ENCODE data around the gene ICAM3.

ICAM3 gene

GRCh38 chr19:10294368-10294697 lies 45.1 kb downstream of the ICAM3 start:
- Mint-ChIP-seq H3K27me3 (peaks cover 21% of the 10 kb centered on the region), H3K27ac (no peak overlapping the region), H3K4me1 (peaks cover 28% of the 10 kb centered on the region), H3K9me3 (no peaks in the 10 kb centered on the region), H3K36me3 (no peaks in the 10 kb centered on the region), H3K4me3 (peak overlapping the region; percentile 47)
- DNase-seq (ENCODE audit: low spot score in 2 of 2) (no peak), ATAC-seq (ENCODE audit: low read depth) (no peak)

DNA sequence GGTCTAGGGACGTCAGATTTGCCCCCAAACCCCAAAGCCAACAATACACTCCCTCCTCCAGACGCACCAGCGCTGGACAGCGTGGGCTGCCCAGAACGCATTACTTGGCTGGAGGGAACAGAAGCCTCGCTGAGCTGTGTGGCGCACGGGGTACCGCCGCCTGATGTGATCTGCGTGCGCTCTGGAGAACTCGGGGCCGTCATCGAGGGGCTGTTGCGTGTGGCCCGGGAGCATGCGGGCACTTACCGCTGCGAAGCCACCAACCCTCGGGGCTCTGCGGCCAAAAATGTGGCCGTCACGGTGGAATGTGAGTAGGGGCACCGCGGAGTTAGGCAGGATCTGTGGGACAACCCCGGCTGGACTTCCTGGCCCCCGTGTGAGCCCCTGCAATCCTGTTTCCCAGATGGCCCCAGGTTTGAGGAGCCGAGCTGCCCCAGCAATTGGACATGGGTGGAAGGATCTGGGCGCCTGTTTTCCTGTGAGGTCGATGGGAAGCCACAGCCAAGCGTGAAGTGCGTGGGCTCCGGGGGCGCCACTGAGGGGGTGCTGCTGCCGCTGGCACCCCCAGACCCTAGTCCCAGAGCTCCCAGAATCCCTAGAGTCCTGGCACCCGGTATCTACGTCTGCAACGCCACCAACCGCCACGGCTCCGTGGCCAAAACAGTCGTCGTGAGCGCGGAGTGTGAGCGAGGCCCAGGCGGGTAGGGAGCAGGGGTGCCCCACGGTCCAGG lies 45.6 kb downstream of the ICAM3 start:
- peak overlapping the region; percentile 68 for H3K27ac Mint-ChIP-seq
- H3K27me3 Mint-ChIP-seq, result peaks cover 22% of the 10 kb centered on the region
- DNase-seq (ENCODE audit: low spot score in 2 of 2) (no peak), ATAC-seq (ENCODE audit: low read depth) (no peak)
- H3K36me3 Mint-ChIP-seq, result no peaks in the 10 kb centered on the region
- no peak overlapping the region for H3K4me3 Mint-ChIP-seq
- peaks cover 31% of the 10 kb centered on the region for H3K4me1 Mint-ChIP-seq
- no peaks in the 10 kb centered on the region for H3K9me3 Mint-ChIP-seq

DNA sequence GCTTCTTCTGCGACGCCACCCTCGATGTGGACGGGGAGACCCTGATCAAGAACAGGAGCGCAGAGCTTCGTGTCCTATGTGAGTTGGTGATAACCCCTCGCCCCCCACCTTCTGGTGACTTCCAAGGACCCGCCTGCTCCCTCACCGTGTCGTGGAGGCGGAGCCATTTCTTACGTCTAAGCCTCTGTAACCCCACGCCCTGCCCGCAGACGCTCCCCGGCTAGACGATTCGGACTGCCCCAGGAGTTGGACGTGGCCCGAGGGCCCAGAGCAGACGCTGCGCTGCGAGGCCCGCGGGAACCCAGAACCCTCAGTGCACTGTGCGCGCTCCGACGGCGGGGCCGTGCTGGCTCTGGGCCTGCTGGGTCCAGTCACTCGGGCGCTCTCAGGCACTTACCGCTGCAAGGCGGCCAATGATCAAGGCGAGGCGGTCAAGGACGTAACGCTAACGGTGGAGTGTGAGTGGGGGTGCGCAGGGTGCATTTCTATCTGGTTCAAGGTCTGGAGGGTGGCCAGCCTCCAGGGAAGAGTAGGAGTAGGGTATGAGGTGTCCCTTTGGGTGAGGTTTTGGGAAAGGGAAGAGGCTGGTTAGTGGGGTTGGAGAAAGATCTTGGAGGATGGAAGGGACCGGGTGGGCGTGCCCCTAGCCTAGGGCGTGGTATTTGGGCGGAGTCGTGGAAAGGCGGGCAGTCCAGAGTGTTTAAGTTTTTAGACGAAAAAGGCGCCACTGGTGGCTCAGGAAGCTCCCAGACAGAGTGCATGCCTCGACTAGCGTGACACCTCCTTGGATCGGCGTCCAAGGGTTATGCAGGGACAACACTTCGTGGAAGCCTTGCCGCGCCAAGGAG lies 46.4 kb downstream of the ICAM3 start:
- H3K27me3 Mint-ChIP-seq, result peaks cover 24% of the 10 kb centered on the region
- no peaks in the 10 kb centered on the region for H3K9me3 Mint-ChIP-seq
- no peaks in the 10 kb centered on the region for H3K36me3 Mint-ChIP-seq
- no peak for ATAC-seq (ENCODE audit: low read depth)
- peak overlapping the region; percentile 33 for H3K4me3 Mint-ChIP-seq
- peaks cover 35% of the 10 kb centered on the region for H3K4me1 Mint-ChIP-seq
- H3K27ac Mint-ChIP-seq, result peak overlapping the region; percentile 68
- DNase-seq (ENCODE audit: low spot score in 2 of 2), result no peak

DNA sequence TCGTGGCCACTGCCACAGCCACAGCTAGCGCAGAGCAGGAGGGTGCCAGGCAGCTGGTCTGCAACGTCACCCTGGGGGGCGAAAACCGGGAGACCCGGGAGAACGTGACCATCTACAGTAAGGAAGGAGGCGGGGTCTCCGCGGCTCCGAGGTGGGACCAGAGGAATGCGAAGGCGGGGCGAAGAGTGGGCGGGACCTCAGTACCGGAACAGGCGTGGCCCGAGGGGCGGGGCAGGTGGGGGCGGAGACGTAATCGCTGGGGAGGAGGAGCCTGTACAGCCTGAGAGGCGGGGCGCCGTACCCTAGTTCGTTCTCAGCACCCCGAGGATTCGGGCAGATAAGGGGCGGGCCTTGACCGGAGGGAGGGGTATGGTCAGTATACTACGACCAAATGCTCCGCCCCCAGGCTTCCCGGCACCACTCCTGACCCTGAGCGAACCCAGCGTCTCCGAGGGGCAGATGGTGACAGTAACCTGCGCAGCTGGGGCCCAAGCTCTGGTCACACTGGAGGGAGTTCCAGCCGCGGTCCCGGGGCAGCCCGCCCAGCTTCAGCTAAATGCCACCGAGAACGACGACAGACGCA lies 47.1 kb downstream of the ICAM3 start:
- no peaks in the 10 kb centered on the region for H3K36me3 Mint-ChIP-seq
- DNase-seq (ENCODE audit: low spot score in 2 of 2) (peak; percentile 45 to 68), ATAC-seq (ENCODE audit: low read depth) (peak; percentile 31)
- peaks cover 39% of the 10 kb centered on the region for H3K4me1 Mint-ChIP-seq
- H3K9me3 Mint-ChIP-seq, result no peaks in the 10 kb centered on the region
- H3K27ac Mint-ChIP-seq, result peak overlapping the region; percentile 85
- peaks cover 27% of the 10 kb centered on the region for H3K27me3 Mint-ChIP-seq
- peak overlapping the region; percentile 81 for H3K4me3 Mint-ChIP-seq

GRCh38 chr19:10291554-10292205 lies 47.7 kb downstream of the ICAM3 start:
- ATAC-seq (ENCODE audit: low read depth) (no peak), DNase-seq (ENCODE audit: low spot score in 2 of 2) (peak; percentile 33 to 61)
- Mint-ChIP-seq H3K4me1 (peaks cover 39% of the 10 kb centered on the region), H3K27ac (peak overlapping the region; percentile 85), H3K27me3 (peaks cover 27% of the 10 kb centered on the region), H3K4me3 (peak overlapping the region; percentile 81), H3K36me3 (no peaks in the 10 kb centered on the region), H3K9me3 (no peaks in the 10 kb centered on the region)

- Mint-ChIP-seq H3K9me3 (no peaks in the 10 kb centered on the region), H3K27me3 (peaks cover 27% of the 10 kb centered on the region)
- peak; percentile 9 for ATAC-seq (ENCODE audit: low read depth)
These were observed 48.4 kb downstream of the ICAM3 start for GRCh38 chr19:10290876-10291553.

DNA sequence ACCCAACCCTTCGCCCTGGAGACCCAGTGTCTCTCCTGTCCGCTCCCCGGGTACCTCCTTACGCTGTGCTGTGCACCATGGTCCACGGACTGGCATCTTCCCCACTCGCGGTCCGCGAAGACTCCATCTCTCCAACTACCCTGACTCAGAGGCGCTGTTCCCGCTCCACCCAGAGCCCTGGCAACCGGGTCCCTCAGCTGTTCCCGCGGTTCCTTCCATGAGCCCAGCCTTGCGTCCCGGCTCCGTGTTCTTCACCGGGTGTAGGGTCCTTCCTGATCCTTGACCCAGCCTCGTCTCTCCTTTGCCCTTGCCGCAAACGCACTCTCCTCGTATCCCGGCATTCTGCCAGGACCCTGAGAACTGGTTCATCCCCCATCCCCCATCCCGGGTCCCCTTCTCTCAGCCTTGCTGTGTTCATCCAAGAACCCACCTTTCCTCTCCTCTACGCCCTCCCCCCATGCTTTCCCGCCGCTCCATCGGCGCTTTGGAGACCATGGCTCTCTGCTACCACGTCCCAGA lies 49.0 kb downstream of the ICAM3 start:
- ATAC-seq (ENCODE audit: low read depth) (no peak), DNase-seq (ENCODE audit: low spot score in 2 of 2) (peak; percentile 29 to 47)
- H3K9me3 Mint-ChIP-seq, result no peaks in the 10 kb centered on the region
- no peaks in the 10 kb centered on the region for H3K36me3 Mint-ChIP-seq
- H3K4me3 Mint-ChIP-seq, result peak overlapping the region; percentile 81
- H3K27me3 Mint-ChIP-seq, result peaks cover 24% of the 10 kb centered on the region
- H3K4me1 Mint-ChIP-seq, result peaks cover 36% of the 10 kb centered on the region
- peak overlapping the region; percentile 85 for H3K27ac Mint-ChIP-seq

More at GRCh38 chr19:10290876-10291553, 48.4 kb downstream of the ICAM3 start:
- peak overlapping the region; percentile 81 for H3K4me3 Mint-ChIP-seq
- no peaks in the 10 kb centered on the region for H3K36me3 Mint-ChIP-seq
- DNase-seq (ENCODE audit: low spot score in 2 of 2), result peak; percentile 42 to 48
- H3K4me1 Mint-ChIP-seq, result peaks cover 39% of the 10 kb centered on the region
- peak overlapping the region; percentile 85 for H3K27ac Mint-ChIP-seq

GRCh38 chr19:10289836-10290356 lies 49.5 kb downstream of the ICAM3 start, which contains the start of gene ICAM5:
TSS of gene ICAM5 (plus strand) at chr19:10289952. CDS start at chr19:10290044, 92 bp downstream.
- peak in 1 of 2 donors; percentile 49 for DNase-seq (ENCODE audit: low spot score in 2 of 2)

DNA sequence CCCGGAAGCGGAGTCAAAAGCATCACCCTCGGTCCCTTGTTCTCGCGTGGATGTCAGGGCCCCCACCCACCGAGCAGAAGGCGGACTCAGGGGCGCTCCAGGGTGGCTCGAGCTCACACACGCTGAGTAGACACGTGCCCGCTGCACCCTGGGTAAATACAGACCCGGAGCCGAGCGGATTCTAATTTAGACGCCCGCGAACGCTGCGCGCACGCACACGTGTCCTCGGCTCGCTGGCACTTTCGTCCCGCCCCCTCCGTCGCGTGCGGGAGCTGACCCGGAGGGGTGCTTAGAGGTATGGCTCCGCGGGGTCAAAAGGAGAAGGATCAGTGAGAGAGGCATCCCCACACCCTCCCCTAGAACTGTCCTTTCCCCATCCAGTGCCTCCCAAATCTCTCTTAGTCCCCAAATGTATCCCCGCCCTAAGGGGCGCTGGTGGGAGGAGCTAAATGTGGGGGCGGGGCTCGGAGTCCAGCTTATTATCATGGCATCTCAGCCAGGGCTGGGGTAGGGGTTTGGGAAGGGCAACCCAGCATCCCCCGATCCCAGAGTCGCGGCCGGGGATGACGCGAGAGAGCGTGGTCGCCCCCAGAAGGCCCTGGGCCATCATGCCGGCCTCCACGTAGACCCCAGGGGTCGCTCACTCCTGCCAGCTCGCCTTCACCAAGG lies 50.1 kb downstream of the ICAM3 start:
- DNase-seq (ENCODE audit: low spot score in 2 of 2), result peak; percentile 50 to 65
- Mint-ChIP-seq H3K4me3 (peak overlapping the region; percentile 73), H3K27ac (peak overlapping the region; percentile 31), H3K9me3 (no peaks in the 10 kb centered on the region), H3K27me3 (peaks cover 21% of the 10 kb centered on the region), H3K36me3 (peaks cover 5% of the 10 kb centered on the region), H3K4me1 (peaks cover 34% of the 10 kb centered on the region)
- ATAC-seq (ENCODE audit: low read depth), result peak; percentile 62

More at GRCh38 chr19:10289836-10290356, 49.5 kb downstream of the ICAM3 start, which contains the start of gene ICAM5:
- peak; percentile 14 for ATAC-seq (ENCODE audit: low read depth)
- Mint-ChIP-seq H3K9me3 (no peaks in the 10 kb centered on the region), H3K4me1 (peaks cover 34% of the 10 kb centered on the region), H3K27me3 (peaks cover 23% of the 10 kb centered on the region), H3K27ac (peak within 1 kb of the TSS; percentile 85), H3K36me3 (peaks cover 5% of the 10 kb centered on the region), H3K4me3 (peak within 1 kb of the TSS; percentile 81)

- no peaks in the 10 kb centered on the region for H3K9me3 Mint-ChIP-seq
- no peak for ATAC-seq (ENCODE audit: low read depth)
- H3K27me3 Mint-ChIP-seq, result peaks cover 21% of the 10 kb centered on the region
- H3K4me1 Mint-ChIP-seq, result peaks cover 34% of the 10 kb centered on the region
- H3K27ac Mint-ChIP-seq, result peak overlapping the region; percentile 31
- peak overlapping the region; percentile 73 for H3K4me3 Mint-ChIP-seq
- DNase-seq (ENCODE audit: low spot score in 2 of 2), result no peak
- peaks cover 8% of the 10 kb centered on the region for H3K36me3 Mint-ChIP-seq
These were observed 50.7 kb downstream of the ICAM3 start for GRCh38 chr19:10288662-10289166.

DNA sequence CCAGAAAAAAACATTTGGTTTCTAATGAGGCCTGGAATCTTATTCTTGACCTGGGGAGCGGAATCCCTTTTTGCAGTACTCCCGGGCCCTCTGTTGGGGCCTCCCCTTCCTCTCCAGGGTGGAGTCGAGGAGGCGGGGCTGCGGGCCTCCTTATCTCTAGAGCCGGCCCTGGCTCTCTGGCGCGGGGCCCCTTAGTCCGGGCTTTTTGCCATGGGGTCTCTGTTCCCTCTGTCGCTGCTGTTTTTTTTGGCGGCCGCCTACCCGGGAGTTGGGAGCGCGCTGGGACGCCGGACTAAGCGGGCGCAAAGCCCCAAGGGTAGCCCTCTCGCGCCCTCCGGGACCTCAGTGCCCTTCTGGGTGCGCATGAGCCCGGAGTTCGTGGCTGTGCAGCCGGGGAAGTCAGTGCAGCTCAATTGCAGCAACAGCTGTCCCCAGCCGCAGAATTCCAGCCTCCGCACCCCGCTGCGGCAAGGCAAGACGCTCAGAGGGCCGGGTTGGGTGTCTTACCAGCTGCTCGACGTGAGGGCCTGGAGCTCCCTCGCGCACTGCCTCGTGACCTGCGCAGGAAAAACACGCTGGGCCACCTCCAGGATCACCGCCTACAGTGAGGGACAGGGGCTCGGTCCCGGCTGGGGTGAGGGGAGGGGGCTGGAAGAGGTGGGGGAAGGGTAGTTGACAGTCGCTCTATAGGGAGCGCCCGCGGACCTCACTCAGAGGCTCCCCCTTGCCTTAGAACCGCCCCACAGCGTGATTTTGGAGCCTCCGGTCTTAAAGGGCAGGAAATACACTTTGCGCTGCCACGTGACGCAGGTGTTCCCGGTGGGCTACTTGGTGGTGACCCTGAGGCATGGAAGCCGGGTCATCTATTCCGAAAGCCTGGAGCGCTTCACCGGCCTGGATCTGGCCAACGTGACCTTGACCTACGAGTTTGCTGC lies 52.4 kb downstream of the ICAM3 start, which contains the start of gene ICAM4:
ICAM4 (plus strand) TSS at position 153 of the 935 bp plus-strand sequence; CDS start at position 211, 58 bp downstream.
- DNase-seq (ENCODE audit: low spot score in 2 of 2) (peak in 1 of 2 donors; percentile 47), ATAC-seq (ENCODE audit: low read depth) (no peak)
- Mint-ChIP-seq H3K27me3 (peaks cover 14% of the 10 kb centered on the region), H3K36me3 (peaks cover 10% of the 10 kb centered on the region), H3K27ac (peak within 1 kb of the TSS; percentile 81), H3K4me1 (peaks cover 28% of the 10 kb centered on the region), H3K9me3 (no peaks in the 10 kb centered on the region), H3K4me3 (peak within 1 kb of the TSS; percentile 57)

All from memory B cell (primary cell).